K562 (cell line): ENCODE measurements around the gene SUFU. TPM values are rescaled to one million over a fixed set of nuclear protein-coding genes. Genes with fewer than 3 reads are reported as not detected.

Experiments used
- BRD9 ChIP-seq: fragments of 450-650 bp; IDR thresholded peaks from 2 replicates; pipeline ENCODE4 v1.6.1; 2018; ENCODE audit warnings: low read depth; ENCODE audit not compliant: partially characterized antibody
- DMBX1 ChIP-seq: fragments of 250-450 bp; sonication (Bioruptor Pico); IDR thresholded peaks from 2 replicates; pipeline ENCODE4 v1.8.0; 2022; ENCODE audit warnings: inconsistent platforms, mild to moderate bottlenecking, moderate library complexity, borderline replicate concordance
- EP400 ChIP-seq: fragments of 450-650 bp; IDR thresholded peaks from 2 replicates; pipeline ENCODE4 v1.6.1; 2017; ENCODE audit warnings: antibody characterized with exemption, mild to moderate bottlenecking, moderate library complexity
- FOXA1 ChIP-seq: fragments of 450-650 bp; IDR thresholded peaks from 2 replicates; pipeline ENCODE4 v1.6.1; 2016; ENCODE audit warnings: mild to moderate bottlenecking, borderline replicate concordance
- FOXM1 ChIP-seq, 2 experiments: fragments of 450-650 bp in 1 of 2; sonication (generic) in 1 of 2; formaldehyde crosslinking in 1 of 2; IDR thresholded peaks; 2 replicates each; pipeline versions ENCODE4 v1.6.1 to v1.9.0; 2017 to 2022; ENCODE audit warnings: low read depth in 2 of 2, mild to moderate bottlenecking in 2 of 2, missing genetic modification reagents in 1 of 2, moderate library complexity in 1 of 2
- HDGF ChIP-seq: fragments of 450-650 bp; IDR thresholded peaks from 2 replicates; pipeline ENCODE4 v1.6.1; 2016
- LCOR ChIP-seq: sonication (generic); formaldehyde crosslinking; IDR thresholded peaks from 2 replicates; pipeline ENCODE4 v1.8.0; 2022; ENCODE audit warnings: mild to moderate bottlenecking, missing genetic modification reagents
- MCM3 ChIP-seq: fragments of 450-650 bp; IDR thresholded peaks from 2 replicates; pipeline ENCODE4 v1.6.1; 2016
- NEUROD1 ChIP-seq: fragments of 150-350 bp; IDR thresholded peaks from 2 replicates; pipeline ENCODE4 v1.6.1; 2014; ENCODE audit warnings: borderline replicate concordance, low read length, low read depth; ENCODE audit not compliant: partially characterized antibody
- NRF1 ChIP-seq, 2 experiments: fragments of 450-650 bp; IDR thresholded peaks in 1 of 2; conservative IDR thresholded peaks in 1 of 2; 2 replicates each; pipeline ENCODE4 v1.6.1; 2014; ENCODE audit warnings: mild to moderate bottlenecking in 2 of 2
- PHB2 ChIP-seq: fragments of 450-650 bp; IDR thresholded peaks from 2 replicates; pipeline ENCODE4 v1.6.1; 2017; ENCODE audit warnings: low read depth
- SIN3A ChIP-seq, 2 experiments: fragments of 150-350 bp in 1 of 2; IDR thresholded peaks; 2 replicates each; pipeline ENCODE4 v1.6.1; 2011 to 2016; ENCODE audit warnings: borderline replicate concordance in 2 of 2, low read depth in 2 of 2, low read length in 2 of 2, mild to moderate bottlenecking in 2 of 2, moderate library complexity in 2 of 2; ENCODE audit not compliant: control insufficient read depth in 1 of 2
- SP2 ChIP-seq: IDR thresholded peaks from 2 replicates; pipeline ENCODE4 v1.6.1; 2011; ENCODE audit warnings: mild to moderate bottlenecking, low read depth, low read length, moderate library complexity; ENCODE audit not compliant: poor library complexity, severe bottlenecking; ENCODE audit errors: extremely low read depth
- TEAD2 ChIP-seq: fragments of 450-650 bp; IDR thresholded peaks from 2 replicates; pipeline ENCODE4 v1.6.1; 2016; ENCODE audit warnings: missing genetic modification characterization, control low read depth, missing compliant biosample characterization
- THRAP3 ChIP-seq: fragments of 450-650 bp; IDR thresholded peaks from 2 replicates; pipeline ENCODE4 v1.6.1; 2016; ENCODE audit warnings: mild to moderate bottlenecking, inconsistent platforms, borderline replicate concordance
- ZBTB1 ChIP-seq: sonication (generic); formaldehyde crosslinking; IDR thresholded peaks from 2 replicates; pipeline ENCODE4 v1.8.1; 2023; ENCODE audit warnings: missing genetic modification reagents, low read depth, mild to moderate bottlenecking, borderline replicate concordance
- ZNF644 ChIP-seq: fragments of 200-800 bp; sonication (Bioruptor generic); IDR thresholded peaks from 2 replicates; pipeline ENCODE4 v1.6.1; 2016; ENCODE audit warnings: low read depth, missing genetic modification characterization, missing compliant biosample characterization
- ZNF766 ChIP-seq: fragments of 200-800 bp; sonication (Bioruptor generic); conservative IDR thresholded peaks from 2 replicates; pipeline ENCODE4 v1.6.1; 2016; ENCODE audit warnings: missing genetic modification characterization, missing compliant biosample characterization
- polyA plus RNA-seq, 8 experiments: library from polyadenylated mRNA; depleted of rRNA in 4 of 8; stranded (reverse) in 5 of 8; unstranded in 3 of 8; fragments of >200 nt; fragmentation: Nextera tagmentation in 2 of 8; fragmentation: Illumina TruSeq in 1 of 8; extraction: Ambion mirVana in 2 of 8; extraction: Trizol in 1 of 8; gene quantifications; 2 replicates each; pipeline versions ENCODE4 v1.2.1 to v1.2.3, GENCODE V29; 2011 to 2014; ENCODE audit warnings: inconsistent platforms in 1 of 8, missing spikeins in 1 of 8
- total RNA-seq, 7 experiments: library from RNA; depleted of rRNA in 6 of 7; stranded (reverse); fragments of >200 nt in 6 of 7; fragmentation: Illumina TruSeq in 2 of 7; extraction: Trizol in 2 of 7; gene quantifications; 2 replicates each; pipeline versions ENCODE4 v1.2.1 to v1.2.3, GENCODE V29; 2011 to 2021; ENCODE audit warnings: low replicate concordance in 1 of 7
- TF ChIP-seq, protein P1 (sequence below): fragments of 450-650 bp; conservative IDR thresholded peaks from 2 replicates; pipeline ENCODE4 v1.6.1; 2016; ENCODE audit warnings: missing genetic modification characterization, low read depth, mild to moderate bottlenecking, missing compliant biosample characterization, moderate library complexity
- TF ChIP-seq, protein P2 (sequence below): IDR thresholded peaks from 2 replicates; pipeline ENCODE4 v1.6.1; 2012; ENCODE audit warnings: low read depth, low read length, improper control_type of control experiment, borderline replicate concordance
- TF ChIP-seq, protein P3 (sequence below), 2 experiments: IDR thresholded peaks; 2 replicates each; pipeline ENCODE4 v1.6.1; 2012; ENCODE audit warnings: improper control_type of control experiment in 2 of 2, low read depth in 2 of 2, low read length in 2 of 2, borderline replicate concordance in 1 of 2

The SUFU gene
- total and polyA plus RNA-seq, 9 of the 15 experiments (the other 6 are each of a cell fraction or from before 2014, with no cell fraction given) = 0.59 to 6.3 (median 0.82) TPM

DNA sequence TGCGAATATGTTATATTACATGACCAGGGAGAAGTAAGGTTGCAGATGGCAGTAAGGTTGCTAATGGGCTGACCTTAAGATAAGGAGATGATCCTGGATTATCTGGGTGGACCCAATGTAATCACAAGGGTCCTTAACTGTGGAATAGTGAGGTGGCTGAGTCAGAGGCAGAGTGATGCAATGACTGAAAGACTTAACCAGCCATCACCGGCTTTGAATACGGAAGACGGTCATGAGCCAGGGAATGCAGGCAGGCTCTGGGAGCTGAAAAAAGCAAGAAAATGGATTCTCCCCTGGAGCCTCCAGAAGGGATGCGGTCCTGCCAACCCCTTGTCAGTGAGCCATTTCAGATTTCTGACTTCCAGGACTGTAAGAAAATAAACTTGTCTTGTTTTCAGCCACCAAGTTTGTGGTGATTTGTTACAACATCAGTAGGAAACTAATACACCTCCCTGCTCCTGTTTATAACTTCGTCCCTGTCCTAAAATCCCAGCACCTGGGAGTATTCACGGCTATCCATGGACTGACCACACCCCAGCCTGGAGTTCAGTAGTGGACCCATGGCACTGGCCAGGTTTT lies 47.8 kb upstream of the SUFU start (continued):
- TF ChIP-seq ZBTB1 (CRISPR knock-in tag) (no peak), NRF1 (conservative IDR thresholded peaks at IDR 0.05 in 1 of 2, IDR thresholded peaks at IDR 0.05 in 1 of 2) (0 out of 4 replicates have a peak, but pooled peaks of 1 of the 2 experiments have one; percentile 15), DMBX1 (CRISPR knock-in tag) (peak; percentile 90), FOXM1 (IDR thresholded peaks at IDR 0.05; ENCODE audit: low read depth) (no peak; the same call in 1 of the 2 replicates), FOXM1 (CRISPR knock-in tag; IDR thresholded peaks at IDR 0.05; ENCODE audit: low read depth) (no peak), SIN3A (IDR thresholded peaks at IDR 0.05; ENCODE audit: borderline replicate concordance in 2 of 2, control insufficient read depth in 1 of 2, low read depth in 2 of 2, low read length in 2 of 2) (no peak), HDGF (no peak), BRD9 (peak; percentile 91), SP2 (no peak), LCOR (0 out of 2 replicates have a peak, but pooled peaks have one; percentile 57), MCM3 (no peak), NEUROD1 (peak; percentile 58), ZNF644 (peak; percentile 79), THRAP3 (no peak), PHB2 (no peak), ZNF766 (CRISPR knock-in tag) (peak; percentile 76), EP400 (peak; percentile 82), FOXA1 (no peak), TEAD2 (tag) (no peak)
- TF ChIP-seq, protein P1, sequence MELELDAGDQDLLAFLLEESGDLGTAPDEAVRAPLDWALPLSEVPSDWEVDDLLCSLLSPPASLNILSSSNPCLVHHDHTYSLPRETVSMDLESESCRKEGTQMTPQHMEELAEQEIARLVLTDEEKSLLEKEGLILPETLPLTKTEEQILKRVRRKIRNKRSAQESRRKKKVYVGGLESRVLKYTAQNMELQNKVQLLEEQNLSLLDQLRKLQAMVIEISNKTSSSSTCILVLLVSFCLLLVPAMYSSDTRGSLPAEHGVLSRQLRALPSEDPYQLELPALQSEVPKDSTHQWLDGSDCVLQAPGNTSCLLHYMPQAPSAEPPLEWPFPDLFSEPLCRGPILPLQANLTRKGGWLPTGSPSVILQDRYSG (tag) = peak; percentile 66; the same call in 1 of the 2 replicates
- TF ChIP-seq, protein P2, sequence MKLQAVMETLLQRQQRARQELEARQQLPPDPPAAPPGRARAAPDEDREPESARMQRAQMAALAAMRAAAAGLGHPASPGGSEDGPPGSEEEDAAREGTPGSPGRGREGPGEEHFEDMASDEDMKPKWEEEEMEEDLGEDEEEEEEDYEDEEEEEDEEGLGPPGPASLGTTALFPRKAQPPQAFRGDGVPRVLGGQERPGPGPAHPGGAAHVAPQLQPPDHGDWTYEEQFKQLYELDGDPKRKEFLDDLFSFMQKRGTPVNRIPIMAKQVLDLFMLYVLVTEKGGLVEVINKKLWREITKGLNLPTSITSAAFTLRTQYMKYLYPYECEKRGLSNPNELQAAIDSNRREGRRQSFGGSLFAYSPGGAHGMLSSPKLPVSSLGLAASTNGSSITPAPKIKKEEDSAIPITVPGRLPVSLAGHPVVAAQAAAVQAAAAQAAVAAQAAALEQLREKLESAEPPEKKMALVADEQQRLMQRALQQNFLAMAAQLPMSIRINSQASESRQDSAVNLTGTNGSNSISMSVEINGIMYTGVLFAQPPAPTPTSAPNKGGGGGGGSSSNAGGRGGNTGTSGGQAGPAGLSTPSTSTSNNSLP = peak; percentile 88; the same call in 1 of the 2 replicates
- TF ChIP-seq, protein P3, sequence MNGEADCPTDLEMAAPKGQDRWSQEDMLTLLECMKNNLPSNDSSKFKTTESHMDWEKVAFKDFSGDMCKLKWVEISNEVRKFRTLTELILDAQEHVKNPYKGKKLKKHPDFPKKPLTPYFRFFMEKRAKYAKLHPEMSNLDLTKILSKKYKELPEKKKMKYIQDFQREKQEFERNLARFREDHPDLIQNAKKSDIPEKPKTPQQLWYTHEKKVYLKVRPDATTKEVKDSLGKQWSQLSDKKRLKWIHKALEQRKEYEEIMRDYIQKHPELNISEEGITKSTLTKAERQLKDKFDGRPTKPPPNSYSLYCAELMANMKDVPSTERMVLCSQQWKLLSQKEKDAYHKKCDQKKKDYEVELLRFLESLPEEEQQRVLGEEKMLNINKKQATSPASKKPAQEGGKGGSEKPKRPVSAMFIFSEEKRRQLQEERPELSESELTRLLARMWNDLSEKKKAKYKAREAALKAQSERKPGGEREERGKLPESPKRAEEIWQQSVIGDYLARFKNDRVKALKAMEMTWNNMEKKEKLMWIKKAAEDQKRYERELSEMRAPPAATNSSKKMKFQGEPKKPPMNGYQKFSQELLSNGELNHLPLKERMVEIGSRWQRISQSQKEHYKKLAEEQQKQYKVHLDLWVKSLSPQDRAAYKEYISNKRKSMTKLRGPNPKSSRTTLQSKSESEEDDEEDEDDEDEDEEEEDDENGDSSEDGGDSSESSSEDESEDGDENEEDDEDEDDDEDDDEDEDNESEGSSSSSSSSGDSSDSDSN (IDR thresholded peaks at IDR 0.05; ENCODE audit: borderline replicate concordance in 1 of 2, low read depth in 2 of 2, low read length in 2 of 2) = no peak
